CD4-positive, alpha-beta T cell treated with Interleukin-1 beta for 1 hour (primary cell): ENCODE data around the gene PAGE4.
A peak's percentile ranks its signal among the peaks of the same experiment; 100 is the strongest.

Experiments used
- DNase-seq, 2 donors: peaks; one replicate each; pipeline ENCODE4 v3.0.0-alpha.2; 2020 to 2022

PAGE4 gene, protein sequence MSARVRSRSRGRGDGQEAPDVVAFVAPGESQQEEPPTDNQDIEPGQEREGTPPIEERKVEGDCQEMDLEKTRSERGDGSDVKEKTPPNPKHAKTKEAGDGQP

DNA sequence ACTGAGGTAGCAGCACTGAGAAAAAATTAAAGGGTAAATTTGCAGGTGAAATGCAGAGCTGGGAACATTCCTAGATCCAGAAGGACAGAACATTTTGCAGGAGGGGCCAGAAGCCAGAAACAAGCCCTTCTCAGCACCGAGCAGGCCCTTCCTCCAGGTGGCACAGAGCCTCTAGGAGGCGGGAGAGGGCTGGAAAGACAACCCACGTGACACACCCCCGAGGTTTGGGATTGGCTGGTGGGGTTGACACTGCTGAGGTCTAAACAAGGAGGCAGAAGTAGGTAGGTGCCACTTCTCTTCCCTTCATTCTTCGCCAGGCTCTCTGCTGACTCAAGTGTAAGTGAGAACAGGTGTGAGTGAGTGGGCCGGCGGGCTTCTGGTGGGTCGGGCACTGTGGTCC, at the start of gene PAGE4:
TSS of gene PAGE4 (plus strand) at position 288 of the 400 bp plus-strand sequence. CDS start 1,126 bp downstream, outside the sequence.
- DNase-seq = no peak

DNA sequence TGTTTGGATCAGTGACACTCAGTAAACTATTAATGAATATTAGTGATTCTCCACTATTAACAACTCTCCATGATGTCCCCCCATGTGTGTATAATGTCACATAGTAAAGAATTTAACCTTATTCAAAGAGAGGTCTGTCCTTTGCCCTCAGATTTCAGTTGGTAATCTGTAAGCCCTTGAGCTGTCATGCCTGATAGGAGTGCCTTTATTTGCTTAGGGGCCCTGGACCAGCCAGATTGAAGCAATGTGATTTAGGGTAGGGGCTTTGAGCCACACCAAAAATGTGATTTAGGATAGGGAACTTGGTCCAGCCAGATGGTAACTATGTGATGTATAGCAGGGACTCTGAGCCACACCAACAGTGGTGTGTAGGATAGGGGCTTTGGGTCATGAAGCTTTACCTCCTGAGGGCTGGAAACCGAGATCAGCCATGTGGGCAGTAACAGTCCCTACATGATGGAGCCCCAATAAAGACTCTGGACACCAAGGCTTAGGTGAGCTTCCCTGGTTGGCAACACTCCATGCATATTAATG, 44.3 kb upstream of the PAGE4 start:
- DNase-seq = no peak

DNA sequence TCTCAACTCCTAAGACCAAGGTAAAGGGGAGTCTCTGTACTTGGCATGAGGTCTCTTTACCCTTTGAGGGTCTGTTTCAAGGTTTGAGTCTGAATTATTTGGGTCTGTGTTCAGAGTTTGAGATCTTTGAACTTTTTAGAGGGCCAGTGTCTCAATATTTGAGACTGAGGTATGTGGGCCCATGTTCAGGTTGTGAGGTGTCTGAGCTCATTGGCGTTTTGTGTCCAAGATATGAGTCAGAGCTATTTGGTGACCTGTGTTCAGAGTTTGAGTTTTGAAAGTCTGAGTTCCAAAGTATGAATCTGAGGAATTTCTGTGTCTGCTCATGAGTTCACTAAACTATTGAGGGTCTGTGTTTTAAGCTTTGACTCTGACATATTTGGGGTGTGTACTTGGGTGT, 36.7 kb upstream of the PAGE4 start:
- DNase-seq = no peak

DNA sequence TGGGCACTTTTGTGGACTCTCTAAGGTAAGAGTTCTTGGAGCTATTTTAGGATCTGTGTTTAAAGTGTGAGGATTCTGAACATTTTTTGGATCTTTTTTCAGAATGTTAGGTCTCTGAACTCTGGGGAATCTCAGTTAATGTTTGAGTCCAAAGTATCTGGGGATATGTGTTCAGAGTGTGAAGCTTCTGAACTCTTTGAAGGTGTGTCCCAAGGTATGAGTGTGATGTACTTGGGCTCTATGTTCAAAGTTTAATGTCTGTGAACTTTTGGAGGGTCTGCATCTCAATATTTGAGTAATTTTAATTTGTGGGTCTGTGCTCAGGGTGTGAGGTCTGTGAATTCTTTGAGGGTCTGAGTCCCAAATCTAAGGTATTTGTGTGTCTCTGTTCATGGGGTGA, 35.4 kb upstream of the PAGE4 start:
- DNase-seq = no peak

DNA sequence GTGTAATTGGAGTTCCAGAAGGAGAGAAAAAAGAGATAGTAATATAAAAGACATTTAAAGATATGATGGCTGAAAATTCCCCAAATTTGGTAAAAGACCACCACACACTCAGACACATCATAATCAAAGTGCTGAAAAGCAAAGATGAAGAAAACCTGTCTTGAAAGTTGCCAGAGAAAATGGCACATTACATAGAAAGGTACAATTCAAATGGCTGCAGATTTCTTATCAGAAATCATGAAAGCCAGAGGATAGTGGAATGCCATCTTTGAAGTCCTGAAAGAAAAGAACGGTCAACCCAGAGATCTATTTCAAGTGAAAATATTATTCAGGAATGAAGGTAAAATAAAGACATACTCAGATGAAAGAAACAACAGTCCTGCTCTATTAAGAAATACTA, 29.3 kb upstream of the PAGE4 start:
- DNase-seq = no peak

DNA sequence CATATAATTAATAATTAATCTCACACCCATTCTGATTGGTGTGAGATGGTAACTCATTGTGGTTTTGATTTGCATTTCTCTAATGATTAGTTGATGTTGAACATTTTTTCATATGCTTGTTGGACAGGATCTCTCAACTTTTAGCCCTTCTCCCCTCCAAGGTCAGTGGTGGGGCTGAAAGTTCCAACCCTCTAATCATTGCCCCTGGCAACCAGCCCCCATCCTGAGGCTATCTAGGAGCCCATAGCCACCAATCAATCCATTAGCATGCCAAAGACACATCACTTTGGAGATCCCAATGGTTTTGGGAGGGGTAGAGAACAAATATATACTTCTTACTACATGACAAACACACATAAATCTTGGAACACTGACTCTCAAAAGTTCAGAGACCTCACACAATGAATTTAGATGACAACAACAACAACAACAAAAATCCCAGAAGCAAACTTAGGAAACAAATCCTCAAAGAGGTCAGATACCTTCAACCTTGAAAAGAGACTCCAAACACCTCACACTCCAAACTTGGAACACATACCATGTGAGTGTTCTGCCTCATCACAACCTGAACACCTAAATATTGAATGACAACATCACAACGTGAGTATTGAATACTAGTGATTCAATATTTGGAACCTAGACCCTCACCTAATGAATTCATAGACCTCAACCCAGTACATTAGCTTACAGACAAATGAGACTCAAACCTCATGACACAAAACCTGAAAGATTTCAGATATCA, 19.0 kb upstream of the PAGE4 start:
- no peak for DNase-seq

DNA sequence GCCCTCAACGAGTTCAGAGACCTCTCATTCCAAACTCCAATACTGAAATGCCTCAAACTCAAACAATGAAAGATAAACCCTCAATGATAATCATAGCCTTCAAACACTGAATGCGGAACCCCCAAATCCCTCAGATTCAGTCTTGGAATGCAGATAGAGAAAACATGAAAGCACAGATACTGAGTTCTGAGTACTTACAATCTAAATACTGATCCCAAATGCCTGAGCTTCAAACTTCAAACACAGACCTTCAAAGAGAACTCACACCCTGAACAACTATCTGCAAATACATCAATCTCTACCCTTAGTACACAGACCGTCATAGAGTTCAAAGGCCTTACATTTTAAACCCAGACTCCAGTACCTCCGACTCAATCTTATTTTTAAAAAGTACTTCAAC, 16.9 kb upstream of the PAGE4 start:
- DNase-seq = no peak

DNA sequence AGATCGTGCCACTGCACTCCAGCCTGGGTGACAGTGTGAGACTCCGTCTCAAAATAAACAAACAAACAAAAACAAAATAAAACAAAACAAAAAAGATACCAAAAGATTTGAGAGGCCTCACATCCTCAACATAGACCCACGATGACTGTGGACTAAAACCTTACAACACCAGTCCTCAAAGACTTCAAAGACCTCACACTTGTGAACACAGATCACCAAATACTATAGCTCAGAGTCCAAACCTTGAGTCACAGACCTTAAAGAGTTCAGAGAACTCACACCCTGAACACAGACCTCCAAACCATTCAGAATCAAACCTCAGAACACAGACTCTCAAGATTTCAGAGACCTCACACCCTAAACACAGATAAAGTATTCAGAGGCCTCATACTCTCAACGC, 12.7 kb upstream of the PAGE4 start:
- DNase-seq = no peak

DNA sequence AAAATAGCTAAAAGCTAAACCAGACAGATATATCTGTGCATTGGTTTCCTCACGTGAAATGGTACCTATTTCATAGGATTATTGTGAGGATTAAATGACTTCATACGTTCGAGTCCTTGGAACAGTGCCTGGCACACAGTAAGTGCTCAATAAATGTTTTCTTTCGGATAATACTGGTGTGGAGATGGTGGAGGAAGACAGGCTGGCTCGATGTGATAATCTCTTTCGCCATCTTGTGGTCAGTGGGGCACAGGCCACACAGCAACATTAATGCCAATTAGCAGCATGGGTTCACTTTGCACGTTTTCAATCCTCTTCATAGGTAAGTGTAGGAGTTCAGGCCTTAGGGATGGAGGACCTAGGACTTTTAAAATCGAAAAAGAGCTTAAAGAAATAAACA, 9.3 kb downstream of the PAGE4 start:
- DNase-seq = no peak

DNA sequence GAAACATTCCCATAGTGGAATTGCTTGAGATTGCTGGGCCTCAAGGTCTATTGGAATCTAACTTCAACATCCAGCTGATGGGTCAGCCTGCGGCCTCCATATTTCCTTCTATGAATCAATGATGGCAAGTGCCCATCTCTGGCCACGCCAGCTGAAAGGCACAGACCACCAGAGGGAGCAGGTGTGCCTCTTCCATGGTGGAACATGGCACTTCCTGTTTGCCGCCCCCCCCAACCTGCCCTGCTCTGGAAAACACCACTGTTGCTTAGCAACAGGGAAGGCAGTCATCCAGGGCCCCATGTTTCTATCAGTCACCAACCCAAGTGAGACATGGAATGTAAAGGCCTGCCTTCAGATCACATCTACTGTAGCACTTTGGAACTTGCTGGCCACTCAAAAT, 11.6 kb downstream of the PAGE4 start:
- peak; percentile 28 to 49 for DNase-seq

DNA sequence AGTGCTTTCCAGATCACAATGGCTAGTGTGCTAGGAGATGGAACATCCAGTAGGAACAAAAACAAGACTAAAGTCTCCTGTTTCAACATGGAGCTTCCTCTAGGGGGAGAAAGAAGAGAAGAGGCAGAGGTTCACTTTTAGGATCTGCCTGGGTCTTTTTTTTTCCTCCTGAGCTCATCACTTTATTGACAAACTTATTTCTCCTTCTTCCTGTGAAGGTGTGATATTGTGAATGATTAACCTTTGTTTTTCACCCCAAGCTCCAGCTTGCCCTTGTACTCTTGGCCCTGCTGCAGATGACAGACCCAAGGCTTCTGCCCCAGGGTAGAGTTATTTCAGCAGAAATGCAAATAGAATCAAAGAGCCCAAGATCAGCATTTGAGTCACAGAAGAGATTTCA, 13.5 kb downstream of the PAGE4 start:
- no peak for DNase-seq

DNA sequence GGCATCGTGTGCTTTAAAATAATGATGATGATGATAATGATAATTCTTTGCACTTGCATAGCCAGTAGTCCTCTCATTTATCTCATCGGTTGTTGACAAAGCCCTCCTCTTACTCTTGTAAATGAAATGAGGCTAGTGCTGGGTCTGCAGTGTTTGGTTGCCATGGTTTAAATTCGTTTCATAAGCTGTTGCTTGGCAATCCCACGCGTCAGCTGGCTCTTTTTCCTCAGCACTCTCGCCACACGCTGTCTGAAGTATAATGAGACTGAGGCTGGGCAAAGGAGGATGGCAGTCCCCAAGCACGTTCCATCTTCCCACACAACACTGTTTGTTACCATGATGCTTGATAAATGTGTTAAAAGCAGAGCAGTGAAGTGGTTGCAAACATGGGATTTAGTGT, 15.5 kb downstream of the PAGE4 start:
- DNase-seq = no peak

DNA sequence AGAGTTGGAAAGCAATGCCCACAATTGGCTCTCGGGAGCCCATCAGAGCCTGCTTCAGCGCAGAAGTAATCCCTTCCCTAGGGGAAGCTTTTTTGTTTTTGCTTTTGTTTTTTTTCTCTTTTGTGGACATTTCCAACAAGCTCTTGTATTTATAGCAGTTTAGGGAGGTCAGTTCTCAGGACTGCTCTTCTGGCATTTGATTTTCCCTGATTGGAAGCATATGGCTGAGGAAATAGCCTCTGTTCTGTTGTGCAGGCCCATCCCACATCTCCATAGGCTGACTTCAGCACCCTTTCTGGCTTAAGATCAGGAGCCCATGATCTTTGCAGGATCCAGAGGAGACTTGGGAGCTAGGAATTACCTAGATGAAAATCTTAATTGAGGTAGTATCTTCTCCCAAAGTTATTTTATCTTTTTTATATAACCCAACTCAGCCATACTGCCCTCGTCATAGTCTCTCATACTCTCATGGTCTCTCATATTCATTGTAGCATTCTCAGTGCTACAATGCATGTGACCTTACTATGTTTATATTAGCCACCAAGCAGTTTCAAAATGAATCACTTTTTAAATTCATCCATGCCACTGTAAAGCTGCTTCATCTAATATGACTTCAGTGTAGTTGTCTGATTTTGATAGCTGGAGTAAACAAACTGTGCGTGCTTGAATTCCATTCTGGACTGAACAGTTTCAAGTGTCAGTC, 16.7 kb downstream of the PAGE4 start:
- DNase-seq = no peak

DNA sequence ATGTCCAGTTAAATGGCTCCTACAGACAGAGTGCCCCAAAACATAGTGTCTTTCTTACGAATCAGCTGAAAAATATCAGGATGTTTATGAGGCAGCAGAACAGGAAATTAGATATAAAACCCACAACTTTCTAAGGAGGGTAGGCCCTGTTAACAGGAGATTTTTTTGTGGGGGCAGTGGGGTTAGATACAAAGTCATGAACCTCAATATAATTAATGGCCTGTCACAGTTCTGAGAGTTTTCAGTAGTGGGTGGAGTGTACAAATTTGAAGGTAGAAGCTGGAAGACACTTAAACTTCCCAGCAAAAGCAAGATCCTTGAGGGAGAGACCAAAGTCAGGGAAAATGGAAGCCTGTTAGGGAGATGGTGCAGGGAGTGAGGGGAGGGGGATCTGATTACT, 17.4 kb downstream of the PAGE4 start:
- DNase-seq = no peak

DNA sequence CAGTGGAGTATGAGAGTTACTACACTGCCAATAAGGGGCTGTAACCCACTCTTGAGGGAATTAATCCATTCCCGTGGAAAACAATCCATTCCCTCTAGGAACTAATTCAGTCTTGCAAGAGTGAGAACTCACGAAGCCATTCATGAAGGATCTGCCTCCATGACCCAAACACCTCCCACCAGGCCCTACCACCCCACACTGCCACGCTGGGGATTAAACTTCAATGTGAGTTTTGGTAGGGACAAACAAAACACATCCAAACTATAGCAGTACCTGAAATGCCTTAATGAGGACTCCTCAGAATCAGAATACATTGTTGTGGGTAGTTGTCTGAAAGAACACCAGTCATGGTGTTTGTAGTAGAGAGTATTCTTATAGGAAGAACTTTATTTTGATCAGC, 19.2 kb downstream of the PAGE4 start:
- DNase-seq = no peak

DNA sequence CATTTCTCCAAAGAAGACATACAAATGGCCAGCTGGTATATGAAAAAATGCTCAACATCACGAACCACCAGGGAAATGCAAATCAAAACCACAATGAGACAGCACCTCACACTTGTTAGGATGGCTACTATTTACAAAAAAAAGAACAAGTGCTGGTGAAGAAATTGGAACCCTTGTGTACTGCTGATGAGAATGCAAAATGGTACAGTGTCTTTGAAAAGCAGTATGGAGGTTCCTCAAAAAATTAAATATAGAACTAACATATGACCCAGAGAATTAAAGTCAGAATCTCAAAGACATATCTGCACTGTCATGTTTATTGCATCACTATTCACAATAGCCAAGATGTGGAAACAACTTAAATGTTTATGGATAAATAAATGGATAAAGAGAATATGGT, 20.9 kb downstream of the PAGE4 start:
- no peak for DNase-seq

DNA sequence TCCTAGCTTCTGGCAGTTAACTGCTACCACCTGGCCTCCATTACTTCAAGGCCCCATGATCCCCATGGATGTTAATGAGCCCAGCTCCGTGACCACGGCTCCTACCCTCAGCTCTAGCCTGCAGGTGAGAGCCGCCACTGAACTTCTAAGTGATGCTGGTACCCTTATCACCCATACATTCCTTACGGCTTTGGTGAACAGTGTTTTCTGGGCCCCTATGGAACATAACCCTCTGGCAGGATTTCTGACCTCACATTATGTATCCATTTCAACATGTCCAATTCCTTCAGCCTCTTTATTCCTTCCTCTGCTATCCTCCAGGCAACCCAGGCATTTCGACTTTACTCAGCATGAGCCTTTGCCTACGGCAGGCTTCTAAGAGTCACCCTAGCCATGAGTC, 24.6 kb downstream of the PAGE4 start:
- no peak for DNase-seq

DNA sequence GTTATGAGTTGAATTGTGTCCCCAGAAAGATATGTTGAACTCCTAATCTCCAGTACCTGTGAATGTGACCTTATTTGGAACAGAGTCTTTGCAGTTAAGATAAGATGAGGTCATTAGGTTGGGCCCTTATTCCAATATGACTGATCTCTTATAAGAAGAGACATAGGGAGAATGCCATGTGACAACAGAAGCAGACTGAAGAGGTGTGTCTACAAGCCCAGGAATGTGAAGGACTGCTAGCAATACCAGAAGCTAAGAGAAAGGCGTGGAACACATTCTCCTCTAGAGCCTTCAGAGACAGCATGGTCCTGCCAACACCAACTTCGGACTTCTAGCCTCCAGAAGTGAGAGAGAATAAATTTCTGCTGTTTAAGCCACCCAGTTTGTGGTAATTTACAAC, 27.7 kb downstream of the PAGE4 start:
- DNase-seq = no peak

DNA sequence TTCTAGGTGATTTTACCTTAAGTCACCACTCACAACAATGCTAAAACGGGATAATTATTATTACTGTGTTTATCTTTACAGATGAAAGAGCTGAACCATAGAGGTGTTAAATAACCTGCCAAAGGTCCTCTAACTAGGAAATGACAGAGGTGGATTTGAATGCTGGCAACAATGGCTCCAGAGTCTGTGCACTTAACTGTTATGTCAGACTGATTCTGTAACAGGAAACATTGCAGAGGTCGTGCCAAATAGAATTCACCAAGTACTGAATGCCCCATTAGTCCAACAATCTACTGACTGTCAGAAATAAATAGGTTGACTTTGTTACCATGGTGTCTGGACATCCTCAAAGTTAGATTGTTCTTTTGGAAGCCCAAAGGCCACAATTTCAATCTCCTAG, 29.2 kb downstream of the PAGE4 start:
- no peak for DNase-seq

DNA sequence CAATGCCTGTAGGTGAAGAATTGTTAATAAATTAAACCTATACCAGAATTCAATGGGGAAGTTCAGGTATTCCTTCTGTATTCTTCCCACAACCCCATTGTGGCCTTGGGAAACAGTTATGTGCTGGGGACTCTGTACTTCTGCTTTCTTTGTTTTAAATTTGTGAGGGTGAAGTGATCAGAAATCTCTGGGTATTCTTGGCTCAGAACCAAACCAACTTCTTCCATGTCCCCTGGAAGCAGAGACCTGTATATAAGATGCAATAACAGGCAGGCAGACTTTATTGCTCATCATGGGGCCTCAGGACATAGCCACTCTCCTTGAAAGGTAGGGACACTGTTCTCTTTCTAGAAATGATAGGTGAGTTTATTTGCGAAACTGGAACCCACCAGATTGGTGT, 30.4 kb downstream of the PAGE4 start:
- no peak for DNase-seq

DNA sequence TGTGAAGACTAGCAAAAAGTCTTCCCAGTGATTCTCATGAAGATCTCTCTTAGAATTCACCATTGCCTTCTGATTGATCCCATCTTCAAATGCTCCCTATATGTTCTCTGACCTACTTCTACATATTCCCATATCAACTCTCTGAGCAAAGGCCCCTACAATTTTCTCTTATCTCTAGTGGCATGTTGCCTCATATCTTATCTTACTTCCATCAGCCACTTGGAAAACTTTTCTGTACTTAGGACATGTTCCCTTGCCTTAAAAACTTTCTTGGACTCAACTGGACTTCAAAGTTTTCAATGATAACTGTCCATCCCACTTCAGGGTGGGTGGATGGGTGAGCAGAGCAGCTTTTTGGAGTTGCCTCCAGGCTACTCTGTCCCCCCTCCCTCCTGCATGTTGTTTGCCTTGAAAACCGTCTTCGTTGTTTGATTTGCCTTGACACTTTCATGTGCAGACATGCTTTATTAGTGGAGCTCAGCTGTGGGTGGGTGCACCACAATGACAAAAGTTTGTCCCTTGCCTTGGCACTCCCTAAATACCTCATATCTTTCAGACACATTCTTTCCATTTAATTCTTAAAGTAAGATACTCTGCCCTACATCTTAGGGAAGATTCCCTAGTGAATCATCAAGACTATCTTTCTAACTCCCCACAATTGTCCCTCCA, 31.9 kb downstream of the PAGE4 start:
- DNase-seq = no peak

DNA sequence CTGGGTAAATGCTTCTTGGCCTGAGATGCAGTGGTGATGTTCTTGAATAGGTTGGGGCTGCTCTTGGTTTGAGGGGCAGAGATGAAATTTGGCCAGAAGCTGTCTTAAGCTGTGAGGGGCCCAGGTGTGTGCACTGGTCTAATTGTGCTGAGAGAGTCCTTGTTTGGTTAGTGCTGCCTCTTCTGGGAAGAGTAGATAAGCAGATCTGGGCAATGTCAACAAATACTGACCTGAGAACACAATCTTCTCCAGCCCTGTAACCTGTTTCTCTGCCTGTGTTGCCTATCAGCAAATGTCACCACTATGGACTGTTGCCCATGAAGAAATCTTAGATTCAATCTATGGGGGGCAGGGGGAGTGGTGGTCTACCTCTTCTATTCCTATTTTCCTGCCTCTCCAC, 33.0 kb downstream of the PAGE4 start:
- DNase-seq = no peak

DNA sequence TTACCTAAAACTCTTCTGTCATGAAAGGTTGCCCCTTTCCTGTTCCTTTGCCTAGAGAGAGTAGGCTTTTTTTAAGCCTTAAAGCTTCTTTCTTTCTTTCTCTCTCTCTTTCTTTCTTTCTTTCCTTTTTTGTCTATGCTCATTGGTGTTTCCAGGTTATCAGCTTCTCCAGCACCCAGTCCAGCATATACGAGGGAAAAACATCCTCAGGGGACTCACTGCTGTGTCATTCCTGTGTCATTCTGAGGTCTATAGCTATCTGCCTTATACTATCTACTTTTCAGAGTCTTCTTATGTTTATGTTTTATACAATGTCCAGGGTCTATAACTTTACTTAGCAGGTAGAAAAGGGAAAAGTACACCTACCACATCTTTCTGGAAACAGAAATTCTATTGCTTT, 39.6 kb downstream of the PAGE4 start:
- DNase-seq = no peak

DNA sequence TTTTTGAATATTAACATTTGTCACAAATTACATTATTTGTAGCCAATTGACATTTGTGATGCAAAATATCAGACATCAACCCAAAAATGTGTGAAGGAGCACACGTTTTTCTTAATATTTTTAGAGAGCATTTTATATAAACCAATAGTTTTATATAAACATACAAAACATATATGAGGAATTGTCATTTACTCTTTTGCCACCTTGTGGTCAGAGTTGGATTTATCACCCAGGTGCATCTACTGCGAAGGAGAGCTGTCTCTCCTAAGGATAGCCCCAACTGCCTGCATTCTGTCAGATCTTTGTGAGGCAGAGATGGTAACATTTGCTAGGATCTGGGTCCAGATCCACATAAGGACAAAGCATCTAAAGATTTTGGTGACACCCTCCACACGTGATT, 47.6 kb downstream of the PAGE4 start:
- DNase-seq = peak in 1 of 2 donors; percentile 46
